NCI-H446 (cell line): ENCODE data around the gene PRR22.

Source experiments
- DNase-seq, 2 experiments: peaks; one replicate each; lab custom pipeline; 2025; lab: John Stamatoyannopoulos, UW

PRR22 gene

DNA sequence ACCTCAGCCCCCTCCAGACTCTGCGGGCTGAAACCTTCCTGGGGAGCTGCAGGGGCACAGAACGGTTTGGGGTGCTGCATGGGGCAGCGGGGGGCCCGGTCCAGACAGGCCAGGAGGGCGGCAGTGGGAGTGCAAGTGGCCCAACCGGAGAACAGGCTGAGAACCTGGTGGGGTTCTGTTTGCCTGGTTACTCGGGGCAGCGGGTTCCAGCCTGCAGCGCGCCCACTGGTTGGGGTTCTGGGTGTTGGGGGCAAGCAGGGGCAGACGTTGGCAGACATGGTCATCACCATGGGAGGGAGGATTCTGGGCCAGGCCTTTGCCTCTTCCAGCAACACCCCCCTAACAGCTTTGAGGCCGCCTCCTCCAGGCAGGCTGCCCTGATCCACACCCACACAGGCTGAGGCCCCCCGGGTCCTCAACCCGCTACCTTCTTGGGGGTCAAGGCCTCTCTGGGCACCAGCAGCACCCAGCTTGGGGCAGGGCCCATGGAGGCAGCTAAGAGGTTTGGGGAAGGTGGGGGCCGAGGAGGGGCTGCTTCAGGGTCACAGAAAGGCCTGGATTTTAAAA lies at the start of gene PRR22:
TSS of gene PRR22 (minus strand) at position 166 of the 567 bp plus-strand sequence. CDS start at position 80, 86 bp downstream.
- DNase-seq: no peak

- DNase-seq: no peak
Observed at GRCh38 chr19:5832527-5833216, 48.1 kb upstream of the PRR22 start.

GRCh38 chr19:5832061-5832460 lies 47.5 kb upstream of the PRR22 start:
- DNase-seq: no peak

DNA sequence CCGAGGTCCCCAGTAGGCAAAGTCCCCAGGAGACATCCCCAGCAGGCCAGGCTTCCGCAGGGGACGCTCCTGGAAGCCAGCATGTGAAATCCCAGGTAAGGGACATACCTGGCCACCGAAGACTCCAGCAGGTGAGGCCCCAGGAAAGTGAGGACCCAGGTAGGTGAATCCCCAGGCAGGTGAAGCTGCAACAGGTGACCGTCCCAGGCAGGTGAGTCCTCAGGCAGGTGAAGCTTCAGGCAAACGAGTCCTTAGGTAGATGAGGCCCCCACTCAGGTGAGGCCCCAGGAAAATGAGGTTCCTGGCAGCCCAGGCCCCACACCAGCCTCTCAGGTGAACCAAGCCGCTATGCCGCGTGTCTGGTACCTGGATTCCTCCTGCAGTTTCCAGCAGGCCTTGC lies 46.6 kb upstream of the PRR22 start:
- DNase-seq: no peak

DNA sequence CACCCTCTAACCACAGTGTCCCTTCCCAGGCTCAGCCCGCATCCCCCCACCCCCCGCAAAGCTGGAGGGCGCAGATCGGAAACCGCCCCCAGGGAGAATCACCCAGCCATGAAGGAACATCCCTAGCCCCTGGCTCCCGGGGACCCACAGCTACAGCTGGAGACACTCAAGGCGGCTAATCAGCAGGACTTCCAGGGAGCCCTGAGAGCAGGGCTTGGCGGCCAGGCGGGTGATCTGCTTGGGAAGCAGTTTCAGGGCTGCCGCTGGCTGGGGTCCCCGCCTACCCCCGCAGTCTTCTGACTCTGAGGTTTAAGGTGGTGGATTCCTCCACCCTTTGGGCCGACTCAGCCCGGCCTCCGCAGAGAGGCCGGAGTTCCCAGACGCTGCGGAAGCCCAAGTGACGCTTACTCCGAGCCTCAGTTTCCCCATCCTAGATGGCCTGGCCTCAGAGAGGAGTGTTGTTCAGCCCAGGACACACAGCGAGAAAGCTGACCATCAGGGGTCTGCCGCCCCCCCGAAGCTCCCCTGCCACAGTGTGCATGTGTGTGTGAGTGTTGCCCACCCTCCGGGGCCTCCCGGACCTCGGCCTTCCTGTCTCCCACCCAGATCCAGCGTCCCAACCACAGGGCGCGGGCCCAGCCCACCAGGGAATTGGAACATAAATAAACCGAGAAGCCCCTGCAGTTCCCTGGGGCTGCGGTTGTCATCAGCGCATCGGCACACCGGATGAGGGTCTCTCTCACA lies 45.2 kb upstream of the PRR22 start:
- DNase-seq: no peak

GRCh38 chr19:5828661-5829566 lies 44.4 kb upstream of the PRR22 start:
- peak in 1 of 2 experiments; percentile 52 for DNase-seq

DNA sequence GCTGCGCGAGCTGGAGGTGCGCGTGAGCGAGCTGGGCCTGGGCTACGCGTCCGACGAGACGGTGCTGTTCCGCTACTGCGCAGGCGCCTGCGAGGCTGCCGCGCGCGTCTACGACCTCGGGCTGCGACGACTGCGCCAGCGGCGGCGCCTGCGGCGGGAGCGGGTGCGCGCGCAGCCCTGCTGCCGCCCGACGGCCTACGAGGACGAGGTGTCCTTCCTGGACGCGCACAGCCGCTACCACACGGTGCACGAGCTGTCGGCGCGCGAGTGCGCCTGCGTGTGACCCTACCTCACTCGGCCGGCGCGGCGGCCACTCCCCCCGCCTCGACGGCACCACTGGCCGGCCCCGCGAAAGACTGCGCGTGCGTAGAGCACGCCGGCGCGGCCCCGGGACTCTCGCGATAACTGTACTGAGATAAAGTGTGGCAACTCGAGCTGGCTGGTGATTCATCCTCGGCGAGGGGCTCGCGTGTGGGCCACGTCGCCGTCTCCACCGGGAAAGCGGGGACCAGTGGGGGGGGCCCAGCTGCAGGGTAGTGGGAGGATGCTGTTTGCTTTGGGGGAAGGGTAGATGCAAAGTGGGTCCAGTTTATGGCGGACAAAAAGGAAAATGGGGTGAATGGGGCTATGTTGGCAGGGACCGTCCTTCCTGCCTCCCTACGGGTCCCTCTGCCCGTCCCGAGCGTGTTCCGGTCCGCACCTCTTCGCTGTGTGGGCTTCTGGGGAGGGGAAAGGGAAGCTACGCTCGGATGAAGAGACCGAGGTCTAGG lies 43.5 kb upstream of the PRR22 start:
- peak; percentile 95 to 98 for DNase-seq

- no peak for DNase-seq
Observed at GRCh38 chr19:5827342-5827890, 42.9 kb upstream of the PRR22 start.

DNA sequence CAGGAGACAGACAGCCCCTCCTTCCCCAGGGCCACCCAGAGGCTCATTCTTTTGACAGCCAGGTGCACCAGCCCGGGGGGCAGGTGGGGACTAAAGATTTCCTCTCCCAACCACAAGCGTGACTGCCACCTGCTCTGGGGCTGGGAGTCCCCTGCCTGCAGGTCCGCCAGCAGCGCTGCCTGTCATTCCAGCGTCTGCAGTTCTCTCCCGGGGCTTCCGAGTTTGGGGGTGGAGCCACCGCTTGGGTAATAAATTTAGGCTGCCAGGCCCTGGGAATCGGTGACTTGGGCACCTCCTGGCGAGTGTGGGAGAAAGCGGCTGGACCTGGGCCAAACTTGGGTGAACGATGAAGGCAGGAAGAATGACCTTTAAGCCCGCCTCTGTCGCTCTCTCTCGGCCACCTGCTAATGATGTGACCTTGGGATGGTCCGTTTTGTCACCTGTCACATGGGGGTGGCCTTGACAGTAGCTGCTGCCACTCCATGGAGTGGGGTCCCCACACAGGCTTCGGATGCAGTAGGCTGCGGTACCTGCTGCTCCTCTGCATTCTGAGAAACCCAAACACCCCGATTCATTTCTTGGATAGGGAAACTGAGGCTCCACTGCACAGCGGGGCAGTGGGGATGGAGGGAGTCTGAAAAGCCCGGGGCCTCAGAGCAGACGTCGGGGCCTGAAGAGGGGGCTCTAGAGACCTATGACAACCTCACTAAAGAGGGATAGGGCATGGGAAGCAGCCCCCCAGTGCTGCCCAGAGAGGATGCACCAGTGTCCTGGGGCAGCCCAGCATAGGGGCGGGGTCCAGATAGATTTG lies 42.2 kb upstream of the PRR22 start:
- DNase-seq: no peak

- no peak for DNase-seq
Observed at GRCh38 chr19:5825178-5825577, 40.6 kb upstream of the PRR22 start.

- DNase-seq: no peak
Observed at GRCh38 chr19:5824751-5825150, 40.2 kb upstream of the PRR22 start.

DNA sequence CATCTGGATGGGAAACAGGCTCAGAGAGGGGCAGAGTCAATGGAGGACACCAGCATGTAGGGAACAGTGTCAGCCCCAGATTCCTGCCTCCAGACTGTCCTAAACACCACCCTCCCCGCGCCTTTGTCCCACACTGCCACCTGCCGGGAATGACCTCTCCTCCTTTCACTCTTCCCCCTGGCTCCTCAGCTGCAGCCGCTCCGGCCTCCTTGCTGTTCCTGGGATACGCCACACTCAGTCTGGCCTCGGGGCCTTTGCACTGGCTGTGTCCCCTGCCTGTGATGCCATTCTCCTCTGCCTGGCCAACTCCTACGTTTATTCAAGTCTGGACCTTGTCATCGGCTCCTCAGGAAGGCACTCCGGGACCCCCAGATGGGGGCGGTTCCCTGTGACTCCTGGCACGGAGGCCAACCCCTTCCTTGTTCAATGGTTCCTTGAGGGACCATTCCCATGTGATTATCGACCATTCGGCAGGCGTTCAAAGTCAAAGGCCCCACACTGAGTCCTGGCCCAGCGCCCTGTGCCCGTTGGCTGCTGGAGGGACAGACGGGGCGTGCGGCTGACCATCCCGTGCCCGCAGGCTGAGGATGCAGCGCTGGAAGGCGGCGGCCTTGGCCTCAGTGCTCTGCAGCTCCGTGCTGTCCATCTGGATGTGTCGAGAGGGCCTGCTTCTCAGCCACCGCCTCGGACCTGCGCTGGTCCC lies 39.2 kb upstream of the PRR22 start:
- no peak for DNase-seq

GRCh38 chr19:5822181-5822844 lies 37.8 kb upstream of the PRR22 start:
- DNase-seq: no peak

DNA sequence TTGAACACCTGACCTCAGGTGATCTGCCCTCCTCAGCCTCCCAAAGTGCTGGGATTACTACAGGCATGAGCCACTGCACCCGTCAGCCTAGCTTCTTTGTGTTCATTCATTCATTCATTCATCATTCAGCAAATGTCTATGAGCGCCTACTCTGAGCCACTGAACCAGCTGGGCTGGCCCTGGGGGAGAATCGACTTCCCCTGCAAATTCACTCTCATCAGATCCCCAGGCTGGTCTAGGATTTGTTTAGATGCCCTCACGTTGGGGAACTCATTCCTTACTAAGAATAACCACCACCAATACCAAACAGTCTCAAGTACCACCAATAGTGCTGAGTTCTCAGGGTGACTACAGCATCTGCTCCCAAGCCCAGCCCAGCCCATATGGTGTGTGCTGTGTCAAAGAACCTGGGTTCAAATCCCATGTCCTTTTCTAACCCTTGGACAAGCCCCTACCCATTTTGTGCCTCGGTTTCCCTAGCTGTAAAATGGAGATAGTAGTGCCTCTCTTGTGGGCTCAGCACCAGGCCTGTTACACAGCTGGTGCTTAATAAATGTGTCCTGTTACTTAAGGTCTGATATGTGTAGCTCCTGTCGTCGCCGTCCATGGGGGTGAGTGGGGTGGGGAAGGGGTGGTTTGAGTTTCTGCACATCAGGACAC lies 37.1 kb upstream of the PRR22 start:
- DNase-seq: no peak

- no peak for DNase-seq
Observed at GRCh38 chr19:5820785-5821184, 36.2 kb upstream of the PRR22 start.

- no peak for DNase-seq
Observed at GRCh38 chr19:5818594-5818993, 34.0 kb upstream of the PRR22 start.

- DNase-seq: no peak
Observed at GRCh38 chr19:5817218-5817617, 32.7 kb upstream of the PRR22 start.

GRCh38 chr19:5814852-5815246 lies 30.3 kb upstream of the PRR22 start:
- no peak for DNase-seq
